HCT116 (cell line): ENCODE measurements around the gene RNF113B.

Source experiments
- CEBPB ChIP-seq: IDR thresholded peaks from 2 replicates; pipeline ENCODE4 v1.6.1; 2012; ENCODE audit warnings: low read depth
- EGR1 ChIP-seq: IDR thresholded peaks from 2 replicates; pipeline ENCODE4 v1.6.1; 2012; ENCODE audit warnings: low read depth
- EZH2 ChIP-seq: fragments of 200-600 bp; sonication (generic); IDR thresholded peaks from 2 replicates; pipeline ENCODE4 v1.6.1; 2017; ENCODE audit warnings: antibody characterized with exemption, mixed run types
- POLR2A ChIP-seq: IDR thresholded peaks from 2 replicates; pipeline ENCODE4 v1.7.0; 2011; ENCODE audit warnings: borderline replicate concordance; ENCODE audit not compliant: insufficient read depth, insufficient read length; ENCODE audit errors: extremely low read depth
- POLR2AphosphoS5 ChIP-seq: IDR thresholded peaks from 2 replicates; pipeline ENCODE4 v1.6.1; 2011; ENCODE audit warnings: mild to moderate bottlenecking, low read depth, low read length, moderate library complexity
- TCF7L2 ChIP-seq: IDR thresholded peaks from 2 replicates; pipeline ENCODE4 v1.7.0; 2011; ENCODE audit warnings: borderline replicate concordance, inconsistent platforms; ENCODE audit not compliant: insufficient read depth, insufficient read length; ENCODE audit errors: extremely low read depth
- TF ChIP-seq, protein P1 (sequence below), 3 experiments: fragments of 200-600 bp in 1 of 3; sonication (generic) in 1 of 3; IDR thresholded peaks in 2 of 3; conservative IDR thresholded peaks in 1 of 3; 2 replicates each; pipeline ENCODE4 v1.5.1; 2012 to 2017; ENCODE audit warnings: low read depth in 2 of 3, low read length in 2 of 3, antibody characterized with exemption in 1 of 3, borderline replicate concordance in 1 of 3, control low read depth in 1 of 3, mild to moderate bottlenecking in 1 of 3, mixed read lengths in 1 of 3, mixed run types in 1 of 3, moderate library complexity in 1 of 3; ENCODE audit not compliant: insufficient read depth in 1 of 3
- TF ChIP-seq, protein P2 (sequence below): IDR thresholded peaks from 2 replicates; pipeline ENCODE4 v1.6.1; 2012
- TF ChIP-seq, protein P3 (sequence below): IDR thresholded peaks from 2 replicates; pipeline ENCODE4 v1.6.1; 2011; ENCODE audit warnings: mild to moderate bottlenecking, low read length, moderate library complexity; ENCODE audit not compliant: insufficient replicate concordance; ENCODE audit errors: extremely low read depth

DNA sequence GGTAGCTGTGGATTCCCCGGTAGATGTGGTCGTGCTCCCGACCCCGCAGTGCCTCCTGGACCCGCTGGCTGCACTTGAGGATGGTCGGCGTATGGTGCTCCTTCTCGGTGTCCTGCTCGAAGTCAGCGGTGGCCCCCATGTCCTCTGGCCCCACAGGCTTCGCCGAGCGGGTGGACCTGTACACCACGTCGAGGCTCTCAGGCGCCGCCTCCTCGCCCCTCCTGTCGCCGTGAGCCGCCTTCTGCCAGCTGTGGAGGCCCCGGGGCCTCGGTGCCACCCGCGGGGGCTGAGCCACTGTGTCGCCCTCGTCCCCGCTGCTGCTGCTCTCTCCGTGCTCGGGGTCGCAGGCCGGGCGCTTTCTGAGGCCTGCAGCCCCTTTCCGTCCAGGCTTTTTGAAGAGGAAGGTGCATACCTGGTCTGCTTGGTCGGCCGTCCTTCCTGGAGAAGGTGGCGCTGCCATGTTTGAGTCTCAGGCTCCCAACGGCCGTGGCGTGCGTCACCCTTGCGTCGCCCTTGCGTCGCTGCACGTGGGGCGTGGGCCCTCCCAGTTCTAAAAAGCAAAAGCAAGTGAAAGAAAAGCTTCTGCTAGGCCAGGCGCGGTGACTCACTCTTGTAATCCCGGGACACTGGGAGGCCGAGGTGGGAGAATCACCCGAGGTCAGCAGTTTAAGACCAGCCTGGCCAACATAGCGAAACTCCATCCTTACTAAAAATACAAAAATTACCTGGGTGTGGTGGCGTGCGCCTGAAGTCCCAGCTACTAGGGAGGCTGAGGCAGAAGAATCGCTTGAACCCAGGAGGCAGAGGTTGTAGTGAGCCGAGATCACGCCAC, at the start of gene RNF113B:
- TF ChIP-seq, protein P1, sequence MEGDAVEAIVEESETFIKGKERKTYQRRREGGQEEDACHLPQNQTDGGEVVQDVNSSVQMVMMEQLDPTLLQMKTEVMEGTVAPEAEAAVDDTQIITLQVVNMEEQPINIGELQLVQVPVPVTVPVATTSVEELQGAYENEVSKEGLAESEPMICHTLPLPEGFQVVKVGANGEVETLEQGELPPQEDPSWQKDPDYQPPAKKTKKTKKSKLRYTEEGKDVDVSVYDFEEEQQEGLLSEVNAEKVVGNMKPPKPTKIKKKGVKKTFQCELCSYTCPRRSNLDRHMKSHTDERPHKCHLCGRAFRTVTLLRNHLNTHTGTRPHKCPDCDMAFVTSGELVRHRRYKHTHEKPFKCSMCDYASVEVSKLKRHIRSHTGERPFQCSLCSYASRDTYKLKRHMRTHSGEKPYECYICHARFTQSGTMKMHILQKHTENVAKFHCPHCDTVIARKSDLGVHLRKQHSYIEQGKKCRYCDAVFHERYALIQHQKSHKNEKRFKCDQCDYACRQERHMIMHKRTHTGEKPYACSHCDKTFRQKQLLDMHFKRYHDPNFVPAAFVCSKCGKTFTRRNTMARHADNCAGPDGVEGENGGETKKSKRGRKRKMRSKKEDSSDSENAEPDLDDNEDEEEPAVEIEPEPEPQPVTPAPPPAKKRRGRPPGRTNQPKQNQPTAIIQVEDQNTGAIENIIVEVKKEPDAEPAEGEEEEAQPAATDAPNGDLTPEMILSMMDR (IDR thresholded peaks at IDR 0.05 in 2 of 3, conservative IDR thresholded peaks at IDR 0.05 in 1 of 3; ENCODE audit: borderline replicate concordance in 1 of 3, insufficient read depth in 1 of 3, low read depth in 2 of 3, low read length in 2 of 3), result no peak
- TF ChIP-seq EZH2 (no peak), POLR2AphosphoS5 (no peak), POLR2A (no peak), CEBPB (no peak), TCF7L2 (no peak), EGR1 (no peak)
- TF ChIP-seq, protein P2, sequence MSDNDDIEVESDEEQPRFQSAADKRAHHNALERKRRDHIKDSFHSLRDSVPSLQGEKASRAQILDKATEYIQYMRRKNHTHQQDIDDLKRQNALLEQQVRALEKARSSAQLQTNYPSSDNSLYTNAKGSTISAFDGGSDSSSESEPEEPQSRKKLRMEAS, result no peak
- TF ChIP-seq, protein P3, sequence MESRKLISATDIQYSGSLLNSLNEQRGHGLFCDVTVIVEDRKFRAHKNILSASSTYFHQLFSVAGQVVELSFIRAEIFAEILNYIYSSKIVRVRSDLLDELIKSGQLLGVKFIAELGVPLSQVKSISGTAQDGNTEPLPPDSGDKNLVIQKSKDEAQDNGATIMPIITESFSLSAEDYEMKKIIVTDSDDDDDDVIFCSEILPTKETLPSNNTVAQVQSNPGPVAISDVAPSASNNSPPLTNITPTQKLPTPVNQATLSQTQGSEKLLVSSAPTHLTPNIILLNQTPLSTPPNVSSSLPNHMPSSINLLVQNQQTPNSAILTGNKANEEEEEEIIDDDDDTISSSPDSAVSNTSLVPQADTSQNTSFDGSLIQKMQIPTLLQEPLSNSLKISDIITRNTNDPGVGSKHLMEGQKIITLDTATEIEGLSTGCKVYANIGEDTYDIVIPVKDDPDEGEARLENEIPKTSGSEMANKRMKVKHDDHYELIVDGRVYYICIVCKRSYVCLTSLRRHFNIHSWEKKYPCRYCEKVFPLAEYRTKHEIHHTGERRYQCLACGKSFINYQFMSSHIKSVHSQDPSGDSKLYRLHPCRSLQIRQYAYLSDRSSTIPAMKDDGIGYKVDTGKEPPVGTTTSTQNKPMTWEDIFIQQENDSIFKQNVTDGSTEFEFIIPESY, result no peak
